ENCODE data around the gene CFAP97D1.

CFAP97D1 gene

GRCh38 chr17:43830510-43831140, 50.4 kb downstream of the CFAP97D1 start:
- FAIRE-seq, result no peak

- no peak for FAIRE-seq
These were observed 51.4 kb downstream of the CFAP97D1 start for GRCh38 chr17:43831633-43832032.

- no peak for FAIRE-seq
These were observed 52.1 kb downstream of the CFAP97D1 start for GRCh38 chr17:43832168-43832975.

GRCh38 chr17:43832976-43833829, 53.0 kb downstream of the CFAP97D1 start, which contains the start of gene MPP3:
Gene MPP3 (minus strand): TSS chr17:43833146. CDS start chr17:43831906, 1,240 bp downstream.
- FAIRE-seq, result no peak

- FAIRE-seq, result no peak
These were observed 53.9 kb downstream of the CFAP97D1 start for GRCh38 chr17:43834106-43834505.
